ENCODE results near the gene TC2N. TPM values are rescaled to one million over a fixed set of nuclear protein-coding genes. Genes with fewer than 3 reads are reported as not detected.
"Not testable (repeated sequence)": the region's sequence is repeated elsewhere in the genome, so short reads cannot be mapped to it uniquely, and the experiment has no call there.

Gene TC2N
- total RNA-seq, 1 donor from 2014 or later, result 24.2 TPM

DNA sequence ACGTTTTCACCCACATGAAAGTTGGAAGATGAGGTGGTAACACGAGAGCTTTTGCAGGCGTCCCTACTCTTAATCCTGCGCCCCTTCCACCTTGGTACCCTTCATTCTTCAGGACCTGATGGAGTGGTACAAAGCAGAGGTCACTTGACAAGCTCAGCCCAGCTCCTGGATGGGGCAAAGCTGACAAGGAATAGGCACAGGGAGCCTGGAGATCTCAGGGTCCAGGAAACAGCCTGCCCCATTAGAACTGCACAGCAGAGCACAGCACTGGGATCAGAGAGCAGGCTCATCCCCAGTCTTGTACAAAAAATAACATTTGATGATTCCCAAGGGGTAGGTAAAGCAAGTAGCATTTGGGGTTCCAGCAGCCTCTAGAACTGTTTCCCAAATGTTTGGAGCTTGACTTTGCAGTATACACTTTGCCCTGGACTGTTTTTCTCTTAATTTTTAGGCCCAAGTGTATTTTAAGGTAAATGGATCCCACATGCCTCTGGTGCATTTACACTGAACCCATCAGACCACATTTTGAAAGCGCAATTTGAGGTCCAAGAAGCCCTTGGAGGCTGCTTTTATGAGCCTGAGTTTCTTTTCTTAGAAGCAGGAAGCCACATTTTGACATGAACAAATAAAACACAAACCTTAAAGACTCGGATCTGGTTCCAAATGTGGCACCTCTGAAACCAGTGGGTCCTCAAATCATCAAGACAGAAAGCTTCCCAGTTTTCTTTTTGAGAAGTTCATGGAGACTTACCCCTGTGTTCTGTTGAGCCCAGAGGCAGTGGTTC is 633 bp downstream of the TC2N start:
- DNase-seq, result no peak

DNA sequence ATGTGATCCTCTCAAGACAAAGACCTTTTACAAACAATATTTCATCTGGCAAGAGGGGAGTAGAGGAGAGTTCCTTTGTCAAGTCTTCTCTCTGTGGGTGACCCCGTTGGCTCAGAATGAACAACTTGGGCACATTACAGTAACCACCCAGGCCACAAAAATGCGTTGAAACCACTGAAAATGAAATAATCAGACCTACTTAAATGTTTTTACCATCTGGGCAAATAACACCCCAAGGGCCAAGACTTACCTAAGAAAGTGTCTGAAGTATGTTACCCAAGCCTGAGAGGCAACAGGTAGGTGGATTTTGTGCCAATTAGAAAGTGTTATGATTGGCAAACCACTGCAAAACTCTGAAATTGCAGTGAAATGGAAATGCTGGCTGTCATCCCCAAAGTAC is 1.3 kb downstream of the TC2N start:
- DNase-seq, result no peak

DNA sequence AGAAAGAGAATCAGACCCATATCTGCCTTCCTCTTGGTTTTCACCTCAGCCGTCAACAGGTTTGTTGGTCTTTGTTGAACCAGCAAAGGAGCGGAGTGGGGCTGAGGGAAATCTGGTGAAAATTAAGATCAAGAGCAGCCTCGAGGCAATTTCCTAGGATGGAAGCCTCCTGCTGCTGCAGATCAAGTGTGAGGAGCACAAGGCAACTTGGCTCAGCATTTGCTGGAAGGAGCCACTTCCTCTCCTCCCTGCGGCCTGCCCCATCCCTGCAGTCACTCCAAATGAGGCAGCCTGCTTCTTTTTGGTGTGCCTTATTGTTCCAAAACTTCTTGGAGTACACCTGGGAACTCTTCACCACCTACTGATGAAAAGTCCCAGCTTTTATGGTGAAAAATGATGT is 4.9 kb downstream of the TC2N start:
- no peak for DNase-seq

DNA sequence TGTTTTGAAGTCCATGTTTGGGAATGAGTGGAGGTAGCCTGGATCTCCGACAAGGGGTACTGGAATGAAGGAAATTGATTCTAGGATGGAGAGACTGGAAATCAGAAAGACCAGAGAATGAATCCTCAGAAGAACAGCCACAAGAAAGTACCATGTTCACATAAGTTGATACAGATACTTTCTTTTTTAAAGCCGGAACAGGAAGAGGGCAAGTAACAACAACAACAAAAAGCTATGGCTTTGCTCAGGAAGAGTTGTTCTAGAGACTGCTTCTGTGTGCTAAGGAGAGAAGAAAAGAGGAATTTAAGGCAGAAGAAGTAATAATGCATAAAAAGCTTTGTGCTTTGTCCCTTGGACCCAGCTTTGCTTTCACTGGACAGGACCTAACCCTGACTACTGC is 6.2 kb downstream of the TC2N start:
- DNase-seq, result no peak

DNA sequence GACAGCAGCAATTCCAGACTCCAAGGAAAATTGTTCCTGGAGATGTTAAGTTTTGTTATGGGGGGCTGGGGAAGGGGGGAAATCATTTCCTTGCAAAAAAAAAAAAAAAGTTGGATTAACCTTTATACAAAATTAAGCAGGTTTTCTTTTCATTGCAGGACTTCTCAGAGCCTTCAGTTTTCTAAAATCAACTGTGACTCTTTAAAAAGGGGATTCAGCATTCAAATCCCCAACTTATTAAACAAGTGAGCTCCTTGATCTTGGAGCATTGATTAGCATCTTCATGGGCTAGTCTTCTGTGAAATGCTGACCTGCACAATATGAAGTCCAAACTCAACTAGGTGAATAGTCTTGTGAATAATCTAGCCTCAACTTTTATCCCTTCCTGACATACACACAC is 7.1 kb downstream of the TC2N start:
- DNase-seq, result no peak

DNA sequence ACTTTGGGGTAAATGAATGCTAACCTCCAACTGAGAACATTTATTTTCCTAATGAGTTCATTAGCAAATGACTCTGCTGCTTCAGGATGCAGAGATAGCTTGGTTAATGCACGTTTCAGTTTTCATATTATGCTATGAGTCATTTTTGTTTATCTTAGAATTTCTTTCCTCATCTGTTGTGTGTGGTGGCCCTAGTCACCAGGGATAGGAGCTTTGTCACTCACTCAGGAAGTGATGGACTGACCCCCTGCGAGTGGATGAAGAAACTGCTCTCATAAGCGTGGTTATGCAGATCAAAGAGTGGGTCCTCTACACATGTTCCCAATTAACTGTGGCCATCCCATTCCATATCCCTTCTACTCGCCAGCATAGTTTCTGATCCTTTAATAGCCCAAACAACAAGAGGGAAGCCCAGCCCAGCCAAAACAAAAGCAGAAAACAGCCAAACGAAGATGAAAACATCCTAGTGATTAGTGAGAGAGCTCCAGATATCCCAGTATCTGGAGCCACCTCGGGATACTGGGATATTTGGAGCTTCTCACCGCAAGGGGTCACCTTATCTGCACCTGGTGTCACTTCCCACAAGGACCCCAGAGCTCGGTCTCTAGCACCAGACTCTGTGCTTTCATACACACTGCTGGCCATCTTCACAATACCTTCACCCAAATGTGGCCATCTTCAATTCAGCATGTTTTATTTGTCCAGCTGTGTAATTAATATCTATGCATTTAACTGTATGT is 8.6 kb downstream of the TC2N start:
- DNase-seq, result no peak

DNA sequence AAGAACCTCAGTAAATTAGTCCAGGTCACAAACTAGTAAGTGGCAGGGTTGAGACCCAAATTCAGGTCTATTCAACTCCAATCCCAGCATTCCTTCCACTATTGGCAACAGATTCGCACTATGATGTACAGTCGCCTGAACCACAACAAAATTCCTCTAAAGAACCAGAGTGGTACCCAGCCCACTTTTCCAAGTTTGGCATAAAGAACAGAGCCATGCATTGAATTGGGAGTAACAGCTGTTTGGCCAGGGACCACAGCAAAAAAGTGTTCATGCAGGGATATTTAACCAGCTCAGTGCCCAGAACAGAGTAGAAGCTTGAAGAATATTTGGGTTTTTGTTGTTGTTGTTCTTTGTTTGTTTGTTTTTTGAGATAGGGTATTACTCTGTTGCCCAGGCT is 9.7 kb downstream of the TC2N start:
- DNase-seq, result no peak

DNA sequence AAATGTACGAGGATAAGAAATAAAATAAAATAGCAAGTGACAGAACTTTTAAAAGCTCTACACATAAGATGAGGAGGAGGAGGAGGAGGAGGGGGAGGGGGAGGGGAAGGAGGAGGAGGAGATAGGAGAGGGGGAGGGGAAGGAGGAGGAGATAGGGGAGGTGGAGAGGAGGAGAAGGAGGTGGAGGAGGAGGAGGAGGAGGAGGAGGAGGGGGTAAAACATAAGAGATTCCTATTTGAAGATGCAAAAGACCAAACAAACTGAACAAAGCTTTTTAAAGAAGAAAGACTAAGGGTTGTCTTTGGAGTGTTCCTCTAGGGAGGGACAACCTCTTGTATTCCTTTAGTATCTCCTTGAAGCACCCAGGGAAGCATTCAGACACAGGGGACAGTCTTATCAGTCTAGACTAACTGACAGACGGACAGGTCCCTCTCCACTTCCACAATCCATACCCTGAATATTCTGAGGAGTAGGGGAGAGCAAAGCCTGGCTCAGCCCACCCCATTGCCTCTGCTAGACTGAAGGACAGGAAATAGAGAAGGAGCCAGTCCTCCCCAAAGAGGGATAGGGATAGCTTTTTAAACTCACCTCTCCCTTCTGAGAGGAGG is 12.9 kb downstream of the TC2N start:
- no peak for DNase-seq

DNA sequence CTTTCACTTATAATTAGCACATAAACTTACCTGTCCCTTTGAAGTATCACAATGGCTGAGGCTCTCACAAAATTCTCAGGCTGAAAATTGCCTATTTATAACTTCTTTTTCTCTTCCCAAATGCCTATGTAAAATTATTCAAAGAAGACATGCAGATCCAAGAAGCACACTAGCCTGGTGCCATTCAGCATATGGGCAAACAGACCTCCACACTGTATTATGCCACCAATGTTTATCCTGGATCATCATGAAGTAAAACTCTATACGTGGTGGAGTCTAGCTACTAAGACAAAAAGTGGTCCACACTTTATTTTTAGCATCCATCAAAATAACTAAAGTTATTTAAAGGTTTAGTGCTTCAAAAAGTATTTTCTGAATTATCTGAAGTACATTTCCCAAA is 15.8 kb downstream of the TC2N start:
- DNase-seq, result no peak

DNA sequence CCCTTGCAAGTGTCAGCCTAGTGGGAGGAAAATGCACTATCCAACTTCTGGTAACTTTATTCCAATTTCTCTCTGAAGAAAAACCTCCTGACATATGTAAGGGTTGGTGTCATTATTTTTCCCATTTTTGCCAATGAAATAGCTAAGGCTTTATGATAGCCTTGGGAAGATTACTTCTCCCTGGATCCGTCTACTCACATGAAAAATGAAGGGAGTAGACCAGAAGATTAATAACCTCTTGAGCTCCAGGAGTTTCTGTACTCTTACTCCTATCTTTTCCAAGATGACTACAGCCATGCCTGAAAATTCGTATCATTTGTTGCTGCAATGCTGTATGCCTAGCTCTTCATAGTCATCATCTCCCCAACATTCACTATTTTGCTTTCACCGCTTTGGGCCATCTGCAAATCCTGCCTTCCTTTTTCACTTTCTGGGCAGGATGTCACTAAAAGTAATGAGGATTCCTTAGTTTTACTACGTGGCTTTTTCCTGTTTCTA is 18.8 kb downstream of the TC2N start:
- no peak for DNase-seq

DNA sequence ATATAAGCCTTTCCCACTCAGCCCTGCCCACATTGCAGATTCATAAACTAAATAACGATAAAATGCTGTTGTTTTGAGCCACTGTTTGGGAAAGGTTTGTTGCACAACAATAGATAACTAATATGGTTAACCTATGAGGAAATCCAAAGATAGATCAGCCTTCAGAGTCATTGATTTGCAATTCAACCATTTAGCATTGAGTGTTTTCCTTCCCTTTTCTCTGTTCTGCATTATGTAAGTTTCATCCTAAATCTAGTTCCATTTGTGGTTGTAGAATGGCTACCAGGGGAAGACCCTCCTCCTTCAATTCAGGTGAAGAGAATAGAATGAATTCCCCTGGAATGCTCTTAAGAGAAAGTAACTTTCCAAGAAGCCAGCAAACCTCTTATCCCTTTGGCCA is 19.6 kb downstream of the TC2N start:
- no peak for DNase-seq

DNA sequence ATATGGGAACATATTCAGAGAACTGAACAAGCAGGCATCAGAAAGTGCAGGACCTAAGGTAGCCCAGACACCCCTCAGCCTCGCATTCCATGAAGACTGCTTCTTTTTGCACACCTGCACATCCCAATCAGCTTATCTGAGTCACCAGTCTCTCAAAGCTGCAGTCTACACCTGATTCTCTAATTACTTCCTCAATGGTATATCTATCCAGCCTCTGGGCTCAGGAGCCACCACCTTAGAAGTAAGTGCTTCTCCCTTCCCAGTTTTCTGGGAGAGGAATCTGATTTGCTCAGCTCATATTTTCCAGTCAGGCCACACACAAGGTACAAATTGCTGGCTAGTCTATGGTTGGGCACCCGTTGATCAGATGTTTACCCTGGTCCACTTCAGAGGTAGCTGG is 21.7 kb downstream of the TC2N start:
- no peak for DNase-seq

DNA sequence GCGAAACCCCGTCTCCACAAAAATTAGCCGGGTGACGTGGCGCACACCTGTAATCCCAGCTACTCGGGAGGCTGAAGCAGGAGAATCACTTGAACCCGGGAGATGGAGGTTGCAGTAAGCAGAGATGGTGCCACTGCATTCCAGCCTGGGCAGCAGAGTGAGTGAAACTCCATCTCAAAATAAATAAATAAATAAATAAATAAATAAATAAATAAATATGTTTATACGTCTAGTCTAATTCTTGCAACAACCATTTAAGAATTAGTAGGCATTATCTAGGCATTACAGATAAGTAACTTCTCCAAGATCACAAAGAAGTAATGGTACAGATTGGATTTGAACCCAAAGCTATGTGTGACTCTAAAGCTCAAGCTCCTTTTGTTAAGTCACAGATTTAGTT is 22.3 kb downstream of the TC2N start:
- DNase-seq, result not testable (repeated sequence)

DNA sequence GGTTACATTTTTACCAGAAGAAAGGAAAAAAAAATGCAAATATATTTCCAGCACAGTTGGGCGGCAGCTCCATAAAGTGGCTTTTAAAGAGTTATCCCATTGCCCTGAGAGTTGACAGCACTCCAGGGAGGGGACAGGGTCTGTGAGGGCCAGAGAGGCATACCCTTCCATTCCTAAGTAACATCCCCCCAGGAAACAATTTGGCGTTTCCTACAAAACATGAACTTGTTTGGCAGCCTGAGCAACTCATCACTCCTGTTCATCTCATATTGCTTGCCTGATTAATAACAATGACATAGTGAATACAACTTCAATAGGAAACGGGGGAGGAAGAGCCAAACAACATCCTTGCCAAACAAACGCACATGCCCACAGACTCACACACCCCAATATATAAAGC is 23.3 kb downstream of the TC2N start:
- DNase-seq, result no peak

DNA sequence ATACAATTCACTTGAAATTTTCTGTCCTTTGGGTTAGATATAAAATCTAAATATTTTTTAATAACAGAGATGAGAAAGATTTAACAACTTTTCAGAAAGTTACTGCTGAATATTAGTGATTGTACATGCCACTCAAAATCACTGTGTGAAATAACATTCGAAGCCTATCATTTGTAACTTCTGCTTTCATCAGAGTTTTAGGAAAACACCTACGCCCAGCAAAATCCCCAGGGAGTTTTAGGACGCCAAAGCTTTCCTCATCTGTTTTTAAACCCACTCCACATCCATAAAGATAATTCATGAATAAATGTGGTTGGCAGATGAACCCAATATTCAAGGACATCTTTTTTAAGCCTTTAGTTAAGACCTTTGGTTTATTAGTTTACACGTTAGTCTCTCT is 23.9 kb downstream of the TC2N start:
- no peak for DNase-seq

DNA sequence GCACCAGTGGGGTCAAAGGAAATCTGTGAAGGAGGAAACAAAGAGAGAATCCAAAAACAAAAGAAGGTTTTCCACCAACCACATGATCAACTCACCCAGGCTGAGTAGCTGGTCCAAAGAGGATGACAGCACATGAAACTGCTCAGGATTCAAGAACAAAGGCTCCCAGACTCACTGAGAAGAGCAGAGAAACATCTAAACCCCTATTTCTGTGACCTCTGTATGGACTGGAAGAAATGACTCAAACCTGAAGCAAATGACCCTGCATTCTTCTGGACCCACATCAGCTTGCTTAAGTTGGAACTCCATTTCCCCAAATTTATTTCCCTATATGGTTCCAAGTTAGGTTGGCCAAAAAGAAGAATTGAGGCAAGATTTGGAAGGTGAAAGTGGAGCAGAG is 26.3 kb downstream of the TC2N start:
- no peak for DNase-seq

DNA sequence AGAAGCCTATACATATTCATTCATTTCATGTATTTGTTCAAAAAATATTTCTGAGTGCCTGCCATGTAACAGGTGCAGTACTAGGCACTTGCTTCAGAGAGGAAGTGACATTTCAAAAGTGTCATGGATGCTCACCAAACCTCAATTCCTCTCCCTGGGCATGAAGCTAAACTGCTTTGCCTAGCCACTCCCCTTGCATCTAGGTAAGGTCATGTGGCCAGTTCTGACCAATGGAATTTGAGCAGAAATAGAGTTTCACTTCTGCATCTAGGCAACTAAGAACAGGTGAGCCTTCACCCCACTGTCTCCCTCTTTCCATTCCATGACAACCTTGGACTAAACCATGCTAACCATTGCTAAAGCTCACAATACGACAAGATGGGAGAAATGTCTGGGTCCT is 27.6 kb downstream of the TC2N start:
- no peak for DNase-seq

DNA sequence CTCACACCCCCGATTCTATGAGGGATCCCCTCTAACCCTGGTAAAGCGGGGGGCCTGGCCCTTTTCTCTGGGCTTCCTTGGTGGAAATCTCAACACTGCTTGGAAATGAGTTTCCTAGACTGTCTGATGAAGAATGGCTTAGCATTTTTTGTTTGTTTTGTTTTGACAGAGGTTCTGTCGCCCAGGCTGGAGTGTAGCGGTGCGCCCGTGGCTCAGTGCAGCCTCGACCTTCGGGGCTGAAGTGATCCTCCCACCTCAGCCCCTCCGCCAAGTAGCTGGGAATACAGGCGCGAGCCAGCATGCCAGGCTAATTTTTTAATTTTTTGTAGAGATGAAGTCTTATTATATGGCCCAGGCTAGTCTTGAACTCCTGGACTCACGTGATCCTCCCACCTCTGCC is 30.3 kb downstream of the TC2N start:
- no peak for DNase-seq

DNA sequence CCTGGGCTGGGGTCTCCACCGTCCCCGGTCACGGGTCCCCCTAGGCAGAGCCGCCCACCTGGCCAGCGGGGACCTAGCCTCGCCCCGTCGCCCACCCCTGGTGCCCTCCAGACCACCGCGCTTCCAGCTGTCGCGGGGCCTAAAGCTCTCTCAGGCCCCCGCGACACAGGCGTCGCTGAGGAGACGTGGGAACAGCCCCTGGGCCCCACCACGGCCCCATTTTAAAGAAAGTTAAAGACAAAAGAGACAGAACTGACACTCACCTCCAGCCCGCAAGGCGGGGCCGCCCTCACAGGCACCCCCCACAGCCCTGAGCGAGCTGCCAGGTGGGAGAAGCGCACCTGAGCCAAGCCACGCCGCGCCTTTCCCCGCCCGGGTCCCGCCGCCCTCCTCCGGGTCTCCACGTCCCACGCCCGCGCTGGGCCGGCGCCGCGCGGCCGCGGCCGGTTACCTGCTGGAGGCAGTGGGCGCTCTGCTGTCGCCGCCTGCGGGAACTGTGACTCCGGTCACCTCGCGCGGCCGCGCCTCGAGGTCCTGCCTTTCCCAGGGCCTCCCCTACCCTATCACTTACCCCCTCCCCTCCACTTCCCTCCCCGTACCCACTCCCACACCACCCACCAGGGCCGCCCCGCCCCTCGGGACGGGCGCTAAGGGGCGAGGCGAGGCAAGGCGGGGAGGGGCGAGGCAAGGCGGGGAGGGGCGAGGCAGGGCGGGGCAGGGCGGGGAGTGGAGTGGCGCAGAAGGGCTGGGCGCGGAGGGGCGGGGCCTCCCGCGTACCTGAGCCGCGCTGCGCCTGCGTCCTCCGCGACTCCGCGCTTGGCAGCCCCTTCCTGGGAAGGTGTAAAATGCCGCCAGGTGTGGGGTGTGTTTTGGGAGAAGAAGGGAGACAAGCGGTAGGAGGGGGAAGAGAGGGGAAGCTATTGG is 31.2 kb downstream of the TC2N start:
- no peak for DNase-seq

DNA sequence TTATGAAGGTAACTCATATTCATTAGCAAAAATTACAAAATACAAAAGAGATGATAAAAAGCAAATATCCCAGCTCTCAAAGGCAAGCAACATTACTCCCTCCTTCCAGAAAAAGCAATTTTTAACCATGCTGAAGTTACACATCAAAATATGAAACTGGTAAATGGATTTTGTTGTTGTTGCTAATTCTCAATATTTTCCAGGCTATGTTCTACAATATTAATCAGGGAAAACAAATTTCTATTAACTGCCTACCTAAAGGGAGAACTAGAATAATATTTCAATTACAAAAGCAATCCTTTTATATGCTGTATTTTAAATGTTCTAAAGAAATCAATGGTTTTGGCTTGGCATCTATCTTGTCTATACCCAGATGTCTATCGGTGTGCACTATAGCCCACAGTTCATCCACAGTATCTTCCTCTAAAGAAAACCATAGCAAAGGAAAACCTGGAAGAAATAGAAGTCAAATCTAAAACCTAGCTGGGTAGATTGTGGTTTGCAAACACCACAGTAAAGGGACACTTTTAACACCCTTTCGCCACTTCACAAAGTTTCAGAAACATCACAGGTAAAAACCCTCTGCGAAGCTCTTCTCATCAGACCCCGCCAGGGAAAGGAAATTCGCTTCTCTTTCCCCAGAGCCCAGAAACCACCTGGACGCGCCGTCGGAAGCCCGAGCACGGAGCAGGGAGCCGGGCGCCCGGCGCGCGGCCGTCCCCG is 32.0 kb downstream of the TC2N start:
- no peak for DNase-seq

DNA sequence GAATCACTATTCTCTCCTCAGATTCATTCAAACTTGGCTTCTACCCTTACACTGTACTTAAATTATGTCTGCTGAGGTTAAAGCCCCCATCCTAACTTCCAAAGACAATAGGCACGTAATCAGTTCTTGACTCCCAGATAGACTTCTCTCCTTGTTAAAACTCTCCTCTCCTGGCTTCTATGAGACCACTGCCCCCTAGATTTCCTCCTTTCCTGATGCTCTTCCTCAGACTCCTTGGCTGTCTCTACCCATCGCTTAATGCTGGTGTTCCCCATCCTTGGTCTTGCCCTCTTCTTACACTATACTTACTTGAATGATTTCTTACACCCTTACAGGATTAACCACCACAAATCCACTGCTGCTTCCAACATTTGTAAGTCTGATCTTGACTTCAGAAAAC is 32.8 kb downstream of the TC2N start:
- DNase-seq, result no peak

DNA sequence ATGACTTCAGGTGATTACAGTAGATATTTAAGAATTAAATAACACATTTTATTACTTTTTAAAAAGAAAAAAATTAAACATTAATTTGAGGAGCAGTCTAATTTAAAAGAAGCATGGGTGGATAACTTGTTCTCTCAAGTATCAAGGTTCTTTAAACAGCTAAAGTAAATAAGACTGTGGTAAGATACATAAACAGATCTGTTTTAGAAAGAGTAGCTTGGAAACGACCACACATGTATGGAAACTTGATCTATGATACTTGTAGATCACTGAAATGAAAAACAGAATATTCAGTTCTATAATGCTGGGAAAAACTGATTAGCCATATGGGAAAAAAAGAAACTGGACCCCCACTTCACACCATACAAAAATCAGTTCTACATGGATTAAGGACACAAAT is 36.0 kb downstream of the TC2N start:
- no peak for DNase-seq
